K562 (cell line): ENCODE measurements around the gene CCDC90B. TPM values are rescaled to one million over a fixed set of nuclear protein-coding genes. Genes with fewer than 3 reads are reported as not detected.
A peak's percentile ranks its signal among the peaks of the same experiment; 100 is the strongest.

Experiments
- E2F3 ChIP-seq: fragments of 250-450 bp; sonication (Bioruptor Pico); IDR thresholded peaks from 2 replicates; pipeline ENCODE4 v1.4.0; 2020; ENCODE audit warnings: mild to moderate bottlenecking
- ETS2 ChIP-seq: IDR thresholded peaks from 2 replicates; pipeline ENCODE4 v1.6.1; 2016; ENCODE audit warnings: borderline replicate concordance, missing genetic modification characterization, mild to moderate bottlenecking, moderate library complexity, missing compliant biosample characterization; ENCODE audit not compliant: poor library complexity, severe bottlenecking
- ILF3 ChIP-seq: fragments of 450-650 bp; IDR thresholded peaks from 2 replicates; pipeline ENCODE4 v1.6.1; 2018; ENCODE audit warnings: antibody characterized with exemption, mild to moderate bottlenecking, moderate library complexity, borderline replicate concordance
- MGA ChIP-seq: fragments of 450-650 bp; IDR thresholded peaks from 2 replicates; pipeline ENCODE4 v1.6.1; 2016; ENCODE audit warnings: mild to moderate bottlenecking, moderate library complexity
- NBN ChIP-seq: fragments of 450-650 bp; IDR thresholded peaks from 2 replicates; pipeline ENCODE4 v1.6.1; 2016; ENCODE audit warnings: low read depth, mild to moderate bottlenecking
- NEUROD1 ChIP-seq: fragments of 150-350 bp; IDR thresholded peaks from 2 replicates; pipeline ENCODE4 v1.6.1; 2014; ENCODE audit warnings: borderline replicate concordance, low read length, low read depth; ENCODE audit not compliant: partially characterized antibody
- NR2C1 ChIP-seq, 2 experiments: fragments of 450-650 bp; IDR thresholded peaks; 2 replicates each; pipeline ENCODE4 v1.6.1; 2017; ENCODE audit warnings: mild to moderate bottlenecking in 2 of 2, antibody characterized with exemption in 1 of 2, inconsistent platforms in 1 of 2, missing compliant biosample characterization in 1 of 2, missing genetic modification characterization in 1 of 2
- RCOR1 ChIP-seq, 2 experiments: IDR thresholded peaks; 2 replicates each; pipeline ENCODE4 v1.6.1; 2012; ENCODE audit warnings: low read depth in 2 of 2, low read length in 2 of 2, borderline replicate concordance in 1 of 2, improper control_type of control experiment in 1 of 2
- THRB ChIP-seq: fragments of 450-650 bp; formaldehyde crosslinking; conservative IDR thresholded peaks from 2 replicates; pipeline ENCODE4 v1.4.0; 2022; ENCODE audit warnings: mild to moderate bottlenecking, missing genetic modification characterization
- ZEB2 ChIP-seq: fragments of 450-650 bp; IDR thresholded peaks from 2 replicates; pipeline ENCODE4 v1.6.1; 2016
- ZFP36 ChIP-seq: fragments of 150-350 bp; IDR thresholded peaks from 2 replicates; pipeline ENCODE4 v1.6.1; 2018; ENCODE audit warnings: low read length, low read depth; ENCODE audit not compliant: partially characterized antibody
- ZNF740 ChIP-seq, 3 experiments: fragments of 200-800 bp in 1 of 3; sonication (Bioruptor generic) in 1 of 3; sonication (generic) in 1 of 3; formaldehyde crosslinking in 1 of 3; IDR thresholded peaks; 2 replicates each; pipeline versions ENCODE4 v1.6.1 to v1.8.0; 2016 to 2022; ENCODE audit warnings: mild to moderate bottlenecking in 2 of 3, missing compliant biosample characterization in 2 of 3, missing genetic modification characterization in 2 of 3, missing genetic modification reagents in 1 of 3
- polyA plus RNA-seq, 8 experiments: library from polyadenylated mRNA; depleted of rRNA in 4 of 8; stranded (reverse) in 5 of 8; unstranded in 3 of 8; fragments of >200 nt; fragmentation: Nextera tagmentation in 2 of 8; fragmentation: Illumina TruSeq in 1 of 8; extraction: Ambion mirVana in 2 of 8; extraction: Trizol in 1 of 8; gene quantifications; 2 replicates each; pipeline versions ENCODE4 v1.2.1 to v1.2.3, GENCODE V29; 2011 to 2014; ENCODE audit warnings: inconsistent platforms in 1 of 8, missing spikeins in 1 of 8
- total RNA-seq, 7 experiments: library from RNA; depleted of rRNA in 6 of 7; stranded (reverse); fragments of >200 nt in 6 of 7; fragmentation: Illumina TruSeq in 2 of 7; extraction: Trizol in 2 of 7; gene quantifications; 2 replicates each; pipeline versions ENCODE4 v1.2.1 to v1.2.3, GENCODE V29; 2011 to 2021; ENCODE audit warnings: low replicate concordance in 1 of 7

Gene CCDC90B
- total and polyA plus RNA-seq, 9 of the 15 experiments (the other 6 are each of a cell fraction or from before 2014, with no cell fraction given): 26.6 to 63.6 (median 51.8) TPM

GRCh38 chr11:83285771-83286528 is at the start of gene CCDC90B (continued):
- TF ChIP-seq MGA: peak; percentile 5; the same call in 1 of the 2 replicates
- no peak; a peak in 1 of 4 replicates for TF ChIP-seq RCOR1 (IDR thresholded peaks at IDR 0.05; ENCODE audit: borderline replicate concordance in 1 of 2, low read depth in 2 of 2, low read length in 2 of 2)
- no peak for TF ChIP-seq ZFP36
- TF ChIP-seq NEUROD1: peak; percentile 36
- TF ChIP-seq ZNF740 (CRISPR knock-in tag; IDR thresholded peaks at IDR 0.05): peak; percentile 72
- no peak; a peak in 1 of 4 replicates for TF ChIP-seq ZNF740 (tag; IDR thresholded peaks at IDR 0.05)
- peak; percentile 79; the same call in 1 of the 2 replicates for TF ChIP-seq E2F3 (CRISPR knock-in tag)
- 0 out of 2 replicates have a peak, but pooled peaks have one; percentile 68 for TF ChIP-seq NBN
- 0 out of 2 replicates have a peak, but pooled peaks have one; percentile 41 for TF ChIP-seq THRB (CRISPR knock-in tag)
- TF ChIP-seq ZEB2: no peak
- peak; percentile 82 for TF ChIP-seq NR2C1 (IDR thresholded peaks at IDR 0.05)
- TF ChIP-seq NR2C1 (tag; IDR thresholded peaks at IDR 0.05): peak; percentile 84
- no peak for TF ChIP-seq ILF3
- no peak for TF ChIP-seq ETS2 (tag)
